Thymus (tissue), 11 donors: Measurements from ENCODE around the gene TRAPPC12. TPM values are rescaled to one million over a fixed set of nuclear protein-coding genes. Genes with fewer than 3 reads are reported as not detected.

Experiments used
- DNase-seq, 9 donors: peaks; one replicate each; pipeline ENCODE4 v3.0.0-alpha.2; 2013; ENCODE audit warnings: low spot score in 9 of 9, low read depth in 6 of 9, missing footprints in 1 of 9
- H3K27ac ChIP-seq, 2 donors: one replicate each; pipeline ENCODE4 v1.5.1; 2013; ENCODE audit warnings: control low read depth in 1 of 2, low read depth in 1 of 2, low read length in 1 of 2, mild to moderate bottlenecking in 1 of 2, moderate library complexity in 1 of 2
- H3K27me3 ChIP-seq, 2 donors: one replicate each; pipeline ENCODE4 v1.5.1; 2013; ENCODE audit warnings: low read length in 1 of 2; ENCODE audit not compliant: control insufficient read depth in 2 of 2, insufficient read depth in 1 of 2
- H3K36me3 ChIP-seq, 2 donors: one replicate each; pipeline ENCODE4 v1.5.1; 2013; ENCODE audit warnings: low read length in 1 of 2, mild to moderate bottlenecking in 1 of 2, moderate library complexity in 1 of 2; ENCODE audit not compliant: control insufficient read depth in 2 of 2, insufficient read depth in 2 of 2
- H3K4me1 ChIP-seq, 2 donors: one replicate each; pipeline ENCODE4 v1.5.1; 2013; ENCODE audit warnings: low read length in 2 of 2; ENCODE audit not compliant: control insufficient read depth in 2 of 2, insufficient read depth in 2 of 2
- H3K4me3 ChIP-seq, 2 donors: one replicate each; pipeline ENCODE4 v1.5.1; 2013; ENCODE audit warnings: low read length in 2 of 2, control low read depth in 1 of 2, mild to moderate bottlenecking in 1 of 2
- H3K9me3 ChIP-seq, 2 donors: one replicate each; pipeline ENCODE4 v1.5.1; 2013; ENCODE audit warnings: low read length in 1 of 2, mild to moderate bottlenecking in 1 of 2; ENCODE audit not compliant: control insufficient read depth in 2 of 2, insufficient read depth in 1 of 2
- WGBS: extraction: QIAGEN DNeasy Blood & Tissue Kit; methylation state at CpG from one replicate; pipeline ENCODE4 v1.1.7; 2013; 5-methylcytosine and 5-hydroxymethylcytosine counted together
- polyA plus RNA-seq: library from polyadenylated mRNA; stranded (reverse); fragments of 200-250 nt; gene quantifications from one replicate; pipeline ENCODE4 v1.2.3, GENCODE V29; 2013
- total RNA-seq: library from RNA; stranded (reverse); fragments of 120-200 nt; gene quantifications from one replicate; pipeline ENCODE4 v1.2.4, GENCODE V29; 2013
- donor health status: healthy.

The TRAPPC12 gene
- total and polyA plus RNA-seq, 2 donors, result 41.8 to 136 TPM

- H3K4me1 ChIP-seq, result peaks cover 14 to 26% of the 10 kb centered on the region in 2 donors
- no peaks in the 10 kb centered on the region for H3K9me3 ChIP-seq
- WGBS, result 97% methylated on average over 30 of the region's 30 CpGs
- peaks cover 14 to 37% of the 10 kb centered on the region in 2 donors for H3K36me3 ChIP-seq
- no peak for DNase-seq
- H3K27ac ChIP-seq, result no peak overlapping the region
- no peaks in the 10 kb centered on the region for H3K27me3 ChIP-seq
- no peak overlapping the region for H3K4me3 ChIP-seq
These were observed 78.3 kb downstream of the TRAPPC12 start for GRCh38 chr2:3457524-3458395.

DNA sequence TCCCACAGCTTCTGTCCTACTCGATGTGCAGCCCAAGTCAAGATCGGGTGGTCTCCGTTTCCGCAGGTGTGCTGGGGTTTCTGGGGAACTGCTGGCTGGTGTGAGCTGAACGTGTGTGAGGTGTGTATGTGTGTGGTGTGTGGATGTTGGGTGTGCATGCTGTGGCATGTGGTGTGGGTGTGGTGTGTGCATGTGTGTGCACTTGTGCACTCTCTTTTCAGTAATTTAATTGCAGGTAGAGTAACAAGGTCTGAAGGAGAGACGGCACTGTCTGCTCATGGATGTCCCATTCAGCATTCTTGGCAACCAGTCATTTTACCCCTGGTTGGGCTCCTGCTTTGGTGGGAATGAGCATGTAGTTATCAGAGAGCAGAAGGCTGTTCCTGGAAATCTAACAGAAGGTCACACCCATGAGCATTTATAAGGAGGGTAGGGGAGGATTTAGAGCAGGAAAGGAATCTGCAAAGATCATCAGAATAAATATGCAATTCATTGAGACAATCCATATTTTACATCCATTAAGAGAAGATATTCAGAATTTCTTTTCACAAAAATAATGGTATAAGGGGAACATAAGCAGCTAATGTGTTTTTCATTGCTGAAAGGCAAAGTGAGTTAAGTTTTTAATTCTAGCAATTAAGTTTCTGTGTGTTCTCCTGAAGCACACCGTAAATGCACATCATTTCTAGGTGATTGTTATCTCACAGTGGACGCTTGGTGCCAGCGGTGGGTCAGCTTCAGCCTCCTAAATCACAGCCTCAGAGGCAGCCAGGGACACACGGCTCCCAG, 79.1 kb downstream of the TRAPPC12 start:
- H3K36me3 ChIP-seq, result peaks cover 16 to 34% of the 10 kb centered on the region in 2 donors
- no peak overlapping the region for H3K4me3 ChIP-seq
- DNase-seq, result no peak
- H3K27ac ChIP-seq, result no peak overlapping the region
- WGBS, result 94% methylated on average over 10 of the region's 10 CpGs
- H3K27me3 ChIP-seq, result no peaks in the 10 kb centered on the region
- H3K9me3 ChIP-seq, result no peaks in the 10 kb centered on the region
- H3K4me1 ChIP-seq, result peaks cover 14 to 30% of the 10 kb centered on the region in 2 donors

- no peak overlapping the region for H3K4me3 ChIP-seq
- H3K36me3 ChIP-seq, result peaks cover 22 to 38% of the 10 kb centered on the region in 2 donors
- peaks cover 14 to 30% of the 10 kb centered on the region in 2 donors for H3K4me1 ChIP-seq
- H3K27me3 ChIP-seq, result no peaks in the 10 kb centered on the region
- H3K27ac ChIP-seq, result no peak overlapping the region
- WGBS, result 95% methylated on average over 25 of the region's 25 CpGs
- H3K9me3 ChIP-seq, result no peaks in the 10 kb centered on the region
- no peak for DNase-seq
These were observed 79.9 kb downstream of the TRAPPC12 start for GRCh38 chr2:3459185-3460015.

GRCh38 chr2:3460156-3460555, 80.7 kb downstream of the TRAPPC12 start:
- no peak overlapping the region for H3K27ac ChIP-seq
- no peaks in the 10 kb centered on the region for H3K9me3 ChIP-seq
- H3K4me3 ChIP-seq, result no peak overlapping the region
- H3K4me1 ChIP-seq, result peaks cover 14 to 30% of the 10 kb centered on the region in 2 donors
- WGBS, result 93% methylated on average over 11 of the region's 11 CpGs
- no peaks in the 10 kb centered on the region for H3K27me3 ChIP-seq
- DNase-seq, result no peak
- H3K36me3 ChIP-seq, result peaks cover 28 to 36% of the 10 kb centered on the region in 2 donors

DNA sequence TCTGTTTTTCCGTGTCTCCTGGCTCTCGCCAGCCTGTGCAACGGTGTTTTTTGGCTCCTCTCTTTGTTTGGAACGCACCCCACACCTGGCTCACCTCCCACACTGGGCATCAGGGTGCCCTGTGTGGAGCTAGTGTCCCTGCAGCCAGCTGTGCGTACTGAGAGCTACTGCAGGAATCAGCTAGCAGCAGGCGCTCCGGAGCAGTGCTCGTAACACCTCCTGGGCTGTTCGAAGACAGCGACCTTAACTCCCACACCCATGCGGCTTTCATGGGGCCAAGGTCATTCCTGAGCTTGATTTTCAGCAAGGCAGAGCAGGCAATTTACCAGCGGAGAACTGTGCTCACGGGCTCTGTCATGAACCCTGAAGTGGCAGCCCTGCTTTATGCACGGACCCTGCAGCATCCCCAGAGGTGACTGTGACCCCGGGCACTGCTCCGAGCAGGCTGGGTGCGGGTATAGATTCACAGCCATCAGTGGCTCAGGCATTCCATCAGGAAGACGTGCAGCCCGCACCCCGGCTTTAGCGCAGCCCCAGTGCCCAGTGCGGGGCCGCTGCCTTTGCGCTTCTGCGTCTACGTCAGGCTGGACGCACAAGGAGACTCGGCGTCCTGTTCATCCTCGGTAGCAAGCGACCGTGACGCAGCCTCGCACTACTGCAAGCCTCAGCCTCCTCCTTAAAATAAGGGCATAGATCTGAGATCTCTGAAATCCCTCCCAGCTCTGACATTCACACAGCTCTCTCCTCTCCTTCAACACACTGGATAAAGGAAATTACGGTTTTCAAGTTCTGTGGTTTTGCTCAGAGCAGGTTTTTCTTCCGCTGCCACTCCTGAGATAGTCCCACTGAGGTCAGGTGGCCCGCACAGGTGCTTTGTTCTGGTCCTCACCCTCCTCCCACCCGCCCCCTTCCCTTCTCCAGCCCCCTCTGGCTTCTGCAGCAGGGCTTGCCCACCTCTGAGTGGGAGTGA, 81.6 kb downstream of the TRAPPC12 start:
- no peaks in the 10 kb centered on the region for H3K9me3 ChIP-seq
- no peak overlapping the region for H3K4me3 ChIP-seq
- 79% methylated on average over 38 of the region's 38 CpGs for WGBS
- H3K27me3 ChIP-seq, result no peaks in the 10 kb centered on the region
- peaks cover 37 to 44% of the 10 kb centered on the region in 2 donors for H3K36me3 ChIP-seq
- peaks cover 14 to 30% of the 10 kb centered on the region in 2 donors for H3K4me1 ChIP-seq
- DNase-seq, result peak in 5 of 9 donors; percentile 11 to 57 (median 29)
- H3K27ac ChIP-seq, result peak overlapping the region; percentile 59 to 62

DNA sequence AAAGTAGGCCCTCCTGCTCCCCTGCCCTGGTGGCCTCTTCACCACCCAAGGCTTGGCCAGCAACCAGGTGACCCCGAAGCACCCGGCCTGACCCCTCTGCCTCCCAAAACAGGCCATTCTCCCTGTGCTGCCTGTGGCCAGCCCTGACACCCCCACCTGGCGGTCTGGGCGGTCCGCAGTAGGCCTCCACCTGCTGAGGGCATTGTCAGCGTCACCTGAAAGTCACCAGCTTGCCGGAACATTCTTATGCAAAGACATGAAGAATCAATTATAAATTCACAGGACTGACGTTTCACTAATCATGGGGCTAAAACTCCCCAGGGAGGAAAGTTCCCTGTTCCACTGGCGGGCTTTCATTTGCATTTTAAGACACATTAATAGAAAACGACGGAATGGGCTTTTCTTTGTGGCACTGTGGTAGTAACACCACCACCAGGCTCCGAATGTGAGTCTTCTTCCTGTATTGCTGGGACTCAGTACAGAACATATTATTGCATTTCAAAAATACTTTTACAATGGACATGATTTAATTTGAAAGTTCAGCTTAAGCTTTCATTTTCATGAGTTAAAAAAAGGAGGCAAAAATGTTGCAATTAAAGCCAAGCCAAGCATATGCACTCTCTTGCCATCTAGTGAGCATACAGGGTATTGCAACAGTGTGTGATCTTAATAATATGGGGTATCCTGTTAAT, 82.5 kb downstream of the TRAPPC12 start:
- WGBS, result 80% methylated on average over 12 of the region's 12 CpGs
- Histone ChIP-seq H3K4me3 (no peak overlapping the region), H3K9me3 (no peaks in the 10 kb centered on the region), H3K4me1 (peaks cover 14 to 30% of the 10 kb centered on the region in 2 donors), H3K27me3 (no peaks in the 10 kb centered on the region), H3K27ac (peak overlapping the region; percentile 34 to 59), H3K36me3 (peaks cover 39 to 49% of the 10 kb centered on the region in 2 donors)
- DNase-seq, result peak in 8 of 9 donors; percentile 41 to 79 (median 58)

GRCh38 chr2:3462493-3463104, 83.1 kb downstream of the TRAPPC12 start:
- peaks cover 42 to 52% of the 10 kb centered on the region in 2 donors for H3K36me3 ChIP-seq
- no peak overlapping the region for H3K4me3 ChIP-seq
- H3K27me3 ChIP-seq, result no peaks in the 10 kb centered on the region
- WGBS, result 63% methylated on average over 10 of the region's 10 CpGs
- no peaks in the 10 kb centered on the region for H3K9me3 ChIP-seq
- peaks cover 14 to 30% of the 10 kb centered on the region in 2 donors for H3K4me1 ChIP-seq
- H3K27ac ChIP-seq, result peak overlapping the region in 1 of 2 donors; percentile 1
- peak in 1 of 9 donors; percentile 19 for DNase-seq
